Mesodermal cell (in vitro differentiated cells): ENCODE results near the gene DEF6.

Source experiments
- H3K27ac ChIP-seq: 2 replicates; pipeline ENCODE4 v1.7.0; 2013; ENCODE audit warnings: mild to moderate bottlenecking, low read depth, low read length, moderate library complexity; ENCODE audit not compliant: severe bottlenecking
- H3K36me3 ChIP-seq: 2 replicates; pipeline ENCODE4 v1.7.1; 2013; ENCODE audit warnings: mild to moderate bottlenecking, low read length, moderate library complexity; ENCODE audit not compliant: control insufficient read depth, insufficient read depth
- H3K4me1 ChIP-seq: one replicate; pipeline ENCODE4 v1.7.1; 2013; ENCODE audit warnings: mild to moderate bottlenecking, low read length; ENCODE audit not compliant: insufficient read depth, control insufficient read depth, poor library complexity, severe bottlenecking
- H3K4me3 ChIP-seq: 2 replicates; pipeline ENCODE4 v1.7.0; 2013; ENCODE audit warnings: low read length, control low read depth, mild to moderate bottlenecking; ENCODE audit not compliant: insufficient read depth, poor library complexity, severe bottlenecking; ENCODE audit errors: extremely low read depth
- H3K9me3 ChIP-seq: 2 replicates; pipeline ENCODE4 v1.7.1; 2013; ENCODE audit warnings: mild to moderate bottlenecking, low read length, moderate library complexity; ENCODE audit not compliant: control insufficient read depth
- WGBS, 2 experiments: methylation state at CpG; one replicate each; pipeline ENCODE4 v1.1.5; 2013; ENCODE audit warnings: missing lambda C conversion rate in 2 of 2; ENCODE audit not compliant: insufficient coverage in 2 of 2; 5-methylcytosine and 5-hydroxymethylcytosine counted together

DEF6 gene

GRCh38 chr6:35280903-35281302, 16.7 kb upstream of the DEF6 start:
- 94 to 95% methylated on average over 3 of the region's 4 CpGs for WGBS, 2 experiments
- Histone ChIP-seq H3K36me3 (peaks cover 23% of the 10 kb centered on the region), H3K4me1 (no peaks in the 10 kb centered on the region), H3K9me3 (no peaks in the 10 kb centered on the region), H3K4me3 (no peak overlapping the region), H3K27ac (no peak overlapping the region)

DNA sequence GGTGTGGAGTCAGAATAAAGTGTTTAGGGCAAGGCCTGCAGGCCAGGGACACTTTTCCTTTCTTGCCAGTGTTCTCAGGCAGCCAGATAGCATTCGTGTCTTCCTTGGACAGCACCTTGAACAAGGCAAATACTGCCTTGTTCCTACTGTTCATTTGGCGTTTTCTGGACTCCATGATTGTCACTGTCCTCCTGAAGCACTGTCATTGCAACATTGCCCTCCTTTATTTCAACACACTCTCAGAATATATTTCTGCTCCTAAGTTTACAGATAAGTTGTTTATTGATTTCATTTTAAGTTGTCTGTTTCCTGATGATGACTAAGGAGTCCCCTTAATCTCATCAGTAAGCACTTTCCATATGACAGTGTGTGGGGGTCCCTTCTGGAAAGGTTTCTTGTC, 15.1 kb upstream of the DEF6 start:
- no peak overlapping the region for H3K27ac ChIP-seq
- no peaks in the 10 kb centered on the region for H3K4me1 ChIP-seq
- WGBS, 2 experiments = 88 to 100% methylated on average over 2 of the region's 2 CpGs
- no peak overlapping the region for H3K4me3 ChIP-seq
- H3K36me3 ChIP-seq = peaks cover 28% of the 10 kb centered on the region
- no peaks in the 10 kb centered on the region for H3K9me3 ChIP-seq

DNA sequence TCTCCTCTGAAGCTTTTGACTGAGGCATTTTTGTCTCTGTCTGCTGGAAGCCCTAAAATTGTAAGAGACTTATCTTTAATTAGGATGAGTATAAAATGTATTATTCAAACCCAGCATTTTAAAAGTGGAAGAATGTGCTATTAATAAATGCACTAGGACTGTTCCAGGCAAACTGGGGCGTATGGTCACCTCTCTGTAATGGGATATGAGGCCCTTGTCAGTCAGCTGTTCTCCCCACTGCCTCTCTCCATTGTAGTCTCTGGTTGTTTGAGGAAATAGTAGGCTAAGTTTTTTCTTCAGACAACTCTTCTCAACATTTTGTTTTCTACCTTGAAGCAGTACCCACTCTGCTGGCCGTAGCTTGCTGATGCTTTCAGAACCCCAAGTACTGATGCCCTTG, 14.3 kb upstream of the DEF6 start:
- no peaks in the 10 kb centered on the region for H3K4me1 ChIP-seq
- H3K9me3 ChIP-seq = no peaks in the 10 kb centered on the region
- peaks cover 34% of the 10 kb centered on the region for H3K36me3 ChIP-seq
- no peak overlapping the region for H3K4me3 ChIP-seq
- 67% methylated on average over 1 of the region's 2 CpGs; no CpG with 5 or more reads in 1 of the 2 experiments for WGBS, 2 experiments
- no peak overlapping the region for H3K27ac ChIP-seq

DNA sequence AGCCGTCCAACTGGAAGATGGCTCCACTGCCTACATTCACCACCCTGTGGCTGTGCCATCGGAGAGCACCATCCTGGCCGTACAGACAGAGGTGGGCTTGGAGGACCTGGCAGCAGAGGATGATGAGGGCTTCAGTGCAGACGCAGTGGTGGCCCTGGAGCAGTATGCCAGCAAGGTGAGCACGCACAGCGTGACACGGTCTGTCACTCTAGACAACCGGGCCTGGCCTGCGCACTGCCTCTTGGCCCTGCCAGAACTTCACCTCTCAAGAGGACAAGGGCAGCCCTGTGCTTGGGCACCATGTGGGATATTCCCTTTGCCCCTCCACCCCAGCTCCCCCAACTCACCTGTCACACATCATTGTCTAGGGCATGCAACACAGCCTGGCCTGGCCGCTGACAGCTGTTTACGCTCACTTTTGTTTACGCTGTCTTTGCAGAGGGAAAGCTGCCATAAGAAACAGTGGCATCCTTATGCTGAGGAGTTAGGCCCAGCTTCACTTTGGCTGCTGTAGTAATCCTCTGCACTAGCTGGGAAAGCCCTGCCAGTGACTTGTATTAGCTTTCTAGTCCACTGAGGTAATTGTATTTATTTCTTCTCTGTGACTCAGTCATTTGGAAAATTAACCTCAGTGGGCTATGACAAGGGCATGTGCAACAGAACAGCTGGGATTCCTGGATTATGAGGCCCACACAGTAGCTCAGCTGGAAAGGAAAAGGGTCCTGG, 9.8 kb upstream of the DEF6 start:
- 97 to 99% methylated on average over 12 of the region's 12 CpGs for WGBS, 2 experiments

DNA sequence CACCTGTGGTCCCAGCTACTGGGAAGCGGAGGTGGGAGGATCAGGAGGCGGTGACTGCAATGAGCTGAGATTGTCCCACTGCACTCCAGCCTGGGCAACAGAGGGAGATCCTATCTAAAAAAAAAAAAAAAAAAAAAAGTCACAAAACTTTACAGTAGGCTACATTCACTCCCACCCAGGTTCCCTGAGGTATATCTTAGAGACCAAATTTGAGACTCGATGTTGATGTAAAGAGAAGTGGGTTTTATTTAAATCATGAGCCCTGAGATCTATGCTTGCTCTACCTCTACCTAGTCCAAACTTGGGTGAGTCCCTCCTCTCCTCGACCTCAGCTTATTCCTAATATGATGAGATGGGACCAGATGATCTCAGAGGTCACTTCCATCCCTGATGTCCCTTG, 8.8 kb upstream of the DEF6 start:
- peaks cover 22% of the 10 kb centered on the region for H3K36me3 ChIP-seq
- H3K9me3 ChIP-seq = no peaks in the 10 kb centered on the region
- H3K27ac ChIP-seq = no peak overlapping the region
- no peak overlapping the region for H3K4me3 ChIP-seq
- H3K4me1 ChIP-seq = no peaks in the 10 kb centered on the region
- 0% methylated on average over 1 of the region's 4 CpGs; no CpG with 5 or more reads in 1 of the 2 experiments for WGBS, 2 experiments

More for the DNA sequence above, 9.8 kb upstream of the DEF6 start:
- Histone ChIP-seq H3K4me3 (no peak overlapping the region), H3K27ac (no peak overlapping the region), H3K4me1 (no peaks in the 10 kb centered on the region), H3K9me3 (no peaks in the 10 kb centered on the region), H3K36me3 (peaks cover 30% of the 10 kb centered on the region)

DNA sequence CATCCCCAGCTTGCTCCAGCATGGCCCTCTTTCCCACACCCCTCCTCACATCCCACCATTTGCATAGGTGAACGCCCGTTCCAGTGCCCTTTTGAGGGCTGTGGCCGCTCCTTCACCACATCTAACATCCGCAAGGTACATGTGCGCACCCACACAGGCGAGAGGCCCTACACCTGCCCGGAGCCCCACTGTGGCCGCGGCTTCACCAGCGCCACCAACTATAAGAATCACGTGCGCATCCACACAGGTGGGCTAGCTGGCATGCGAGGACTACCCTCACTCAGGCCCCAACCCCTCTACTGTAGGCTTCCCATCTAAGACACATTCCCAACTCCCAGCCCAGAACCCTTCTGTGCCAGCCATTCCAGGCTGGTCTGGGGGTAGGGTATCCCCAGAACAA, 6.1 kb upstream of the DEF6 start:
- WGBS, 2 experiments = 97 to 98% methylated on average over 8 to 13 of the region's 13 CpGs
- H3K4me1 ChIP-seq = no peaks in the 10 kb centered on the region
- H3K36me3 ChIP-seq = peaks cover 23% of the 10 kb centered on the region

GRCh38 chr6:35292494-35292893, 5.1 kb upstream of the DEF6 start:
- Histone ChIP-seq H3K36me3 (peaks cover 23% of the 10 kb centered on the region), H3K4me1 (no peaks in the 10 kb centered on the region), H3K9me3 (no peaks in the 10 kb centered on the region), H3K4me3 (no peak overlapping the region), H3K27ac (no peak overlapping the region)
- whole genome bisulfite sequencing, 2 experiments = 70% methylated on average over 8 to 10 of the region's 15 CpGs

More for the DNA sequence above, 6.1 kb upstream of the DEF6 start:
- Histone ChIP-seq H3K9me3 (no peaks in the 10 kb centered on the region), H3K27ac (no peak overlapping the region), H3K4me3 (no peak overlapping the region)

DNA sequence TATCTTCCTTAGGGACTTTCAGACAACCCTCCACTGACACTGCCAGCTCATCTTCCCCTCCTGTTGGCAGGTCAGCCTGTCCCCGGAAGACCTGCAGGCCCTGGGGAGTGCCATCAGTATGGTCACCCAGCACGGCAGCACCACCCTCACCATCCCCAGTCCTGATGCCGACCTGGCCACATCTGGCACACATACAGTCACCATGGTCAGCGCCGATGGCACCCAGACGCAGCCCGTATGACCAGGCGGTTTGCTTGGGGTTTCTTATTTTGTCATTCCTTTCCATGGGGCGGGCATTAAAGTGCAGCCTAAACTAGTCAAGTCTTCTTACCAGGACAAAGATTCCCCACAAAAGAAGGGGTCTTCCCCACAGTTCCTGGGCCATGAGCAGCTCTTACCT, 3.9 kb upstream of the DEF6 start:
- Histone ChIP-seq H3K9me3 (no peaks in the 10 kb centered on the region), H3K4me3 (no peak overlapping the region), H3K4me1 (no peaks in the 10 kb centered on the region), H3K27ac (no peak overlapping the region), H3K36me3 (peaks cover 17% of the 10 kb centered on the region)
- WGBS, 2 experiments = 92 to 94% methylated on average over 9 of the region's 9 CpGs

DNA sequence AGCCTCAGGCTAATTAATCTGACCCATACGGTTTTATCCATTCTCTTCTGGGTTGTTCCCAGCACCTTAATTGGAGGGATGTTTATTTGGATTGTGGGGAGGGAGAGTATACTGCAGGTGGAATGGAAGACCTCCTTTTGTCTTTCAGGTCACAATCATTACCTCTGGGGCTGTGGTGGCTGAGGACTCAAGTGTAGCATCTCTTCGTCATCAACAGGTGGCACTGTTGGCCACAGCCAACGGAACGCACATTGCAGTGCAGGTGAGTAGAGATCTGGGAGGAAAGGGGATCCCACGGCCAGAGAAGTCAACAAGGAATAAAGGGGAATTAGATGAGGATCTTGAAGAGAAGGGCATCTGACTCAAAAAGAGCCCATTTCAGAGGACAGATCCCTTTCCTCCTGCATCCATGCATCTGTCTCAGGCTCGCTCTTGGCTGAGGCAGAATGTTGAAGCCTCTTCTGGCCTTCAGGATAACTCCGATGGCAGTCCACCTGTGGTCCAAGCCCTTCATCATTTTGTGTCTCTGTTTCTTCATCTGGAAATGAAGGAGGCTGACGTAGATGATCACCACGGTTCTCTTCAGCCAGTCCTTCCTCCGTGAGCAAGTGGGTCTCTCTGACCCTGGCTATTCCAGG, 3.2 kb upstream of the DEF6 start:
- H3K4me1 ChIP-seq = no peaks in the 10 kb centered on the region
- no peaks in the 10 kb centered on the region for H3K9me3 ChIP-seq
- no peak overlapping the region for H3K27ac ChIP-seq
- no peak overlapping the region for H3K4me3 ChIP-seq
- WGBS, 2 experiments = 58 to 63% methylated on average over 8 to 9 of the region's 10 CpGs
- peaks cover 17% of the 10 kb centered on the region for H3K36me3 ChIP-seq

DNA sequence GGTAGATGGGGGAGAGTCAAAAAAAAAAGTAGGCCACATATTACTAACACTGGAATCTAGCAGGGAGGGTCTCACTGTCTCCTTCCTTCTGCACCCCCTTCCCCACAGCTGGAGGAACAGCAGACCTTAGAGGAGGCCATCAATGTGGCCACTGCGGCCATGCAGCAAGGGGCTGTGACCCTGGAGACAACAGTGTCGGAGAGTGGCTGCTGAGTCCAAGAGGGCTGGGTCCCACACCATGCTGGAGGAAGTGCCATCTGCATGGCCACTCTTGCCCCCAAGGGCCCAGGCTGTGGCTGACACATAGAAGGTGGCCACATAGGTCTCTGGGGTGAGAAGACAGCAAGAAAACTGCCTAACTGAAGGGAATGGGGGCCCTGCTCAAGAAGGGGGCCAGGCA, 2.6 kb upstream of the DEF6 start:
- no peak overlapping the region for H3K27ac ChIP-seq
- peaks cover 17% of the 10 kb centered on the region for H3K36me3 ChIP-seq
- no peak overlapping the region for H3K4me3 ChIP-seq
- no peaks in the 10 kb centered on the region for H3K9me3 ChIP-seq
- 92 to 96% methylated on average over 2 of the region's 2 CpGs for WGBS, 2 experiments
- no peaks in the 10 kb centered on the region for H3K4me1 ChIP-seq
